Astrocyte of the spinal cord (primary cell): ENCODE data around the gene CLASP1.

ENCODE experiments used
- DNase-seq: peaks from one replicate; pipeline ENCODE4 v3.0.0; 2011; ENCODE audit warnings: low read depth, low spot score
- H3K4me3 ChIP-seq: 2 replicates; pipeline ENCODE4 v1.5.1; 2011; ENCODE audit warnings: low read depth, mild to moderate bottlenecking, low read length, moderate library complexity
- CTCF ChIP-seq: IDR thresholded peaks from 2 replicates; pipeline ENCODE4 v1.5.1; 2012; ENCODE audit warnings: low read depth, mild to moderate bottlenecking, low read length, inconsistent platforms
- in situ Hi-C: cut with HindIII; loops from 2 replicates; pipeline ENCODE4 v1.10.0; 2017; ENCODE audit warnings: low sequenced_read_pairs

CLASP1 gene

GRCh38 chr2:121427187-121427689 is 222.0 kb downstream of the CLASP1 start:
- H3K4me3 ChIP-seq: no peak overlapping the region
- no peak for DNase-seq
- in situ Hi-C loops: no loop called here
- no peak for TF ChIP-seq CTCF

GRCh38 chr2:121420486-121420885 is 228.8 kb downstream of the CLASP1 start:
- DNase-seq: no peak
- no peak overlapping the region for H3K4me3 ChIP-seq
- no peak for TF ChIP-seq CTCF
- in situ Hi-C loops: no loop called here

- in situ Hi-C loops: no loop called here
- no peak for TF ChIP-seq CTCF
- no peak overlapping the region for H3K4me3 ChIP-seq
- no peak for DNase-seq
These were observed 230.1 kb downstream of the CLASP1 start for GRCh38 chr2:121419081-121419699.

GRCh38 chr2:121418494-121419058 is 230.7 kb downstream of the CLASP1 start:
- no peak overlapping the region for H3K4me3 ChIP-seq
- in situ Hi-C loops: no loop called here
- DNase-seq: no peak
- TF ChIP-seq CTCF: no peak

- in situ Hi-C loops: no loop called here
- TF ChIP-seq CTCF: no peak
These were observed 231.4 kb downstream of the CLASP1 start for GRCh38 chr2:121417826-121418225.

GRCh38 chr2:121415727-121416126 is 233.5 kb downstream of the CLASP1 start:
- in situ Hi-C loops: no loop called here
- H3K4me3 ChIP-seq: no peak overlapping the region
- TF ChIP-seq CTCF: no peak
- DNase-seq: no peak

More at GRCh38 chr2:121417826-121418225, 231.4 kb downstream of the CLASP1 start:
- no peak overlapping the region for H3K4me3 ChIP-seq
- DNase-seq: no peak
